ENCODE data around the gene SPINK4.

DNA sequence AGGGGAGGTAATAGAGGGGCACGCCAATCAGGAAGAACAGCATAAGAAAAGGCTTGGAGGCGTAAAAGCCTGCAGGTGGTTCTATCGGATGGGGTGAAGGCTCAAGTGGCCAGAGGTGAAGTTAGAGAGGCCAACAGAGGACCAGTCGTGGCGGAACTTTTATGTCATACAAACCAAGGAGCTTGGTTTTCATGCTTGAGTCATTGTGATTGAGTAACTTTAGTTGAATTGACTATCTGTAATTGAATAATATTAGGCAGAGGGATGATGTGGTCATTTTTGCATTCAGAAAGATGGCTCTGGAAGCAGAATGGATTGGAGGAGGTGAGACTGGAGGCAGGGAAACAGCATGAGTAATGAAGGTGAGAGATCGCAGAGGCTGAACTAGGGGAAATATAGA lies 7.2 kb upstream of the SPINK4 start:
- TF ChIP-seq EZH2 (IDR thresholded peaks at IDR 0.05) (no peak), EZH2phosphoT487 (IDR thresholded peaks at IDR 0.05) (no peak)
- TF ChIP-seq, protein P1, sequence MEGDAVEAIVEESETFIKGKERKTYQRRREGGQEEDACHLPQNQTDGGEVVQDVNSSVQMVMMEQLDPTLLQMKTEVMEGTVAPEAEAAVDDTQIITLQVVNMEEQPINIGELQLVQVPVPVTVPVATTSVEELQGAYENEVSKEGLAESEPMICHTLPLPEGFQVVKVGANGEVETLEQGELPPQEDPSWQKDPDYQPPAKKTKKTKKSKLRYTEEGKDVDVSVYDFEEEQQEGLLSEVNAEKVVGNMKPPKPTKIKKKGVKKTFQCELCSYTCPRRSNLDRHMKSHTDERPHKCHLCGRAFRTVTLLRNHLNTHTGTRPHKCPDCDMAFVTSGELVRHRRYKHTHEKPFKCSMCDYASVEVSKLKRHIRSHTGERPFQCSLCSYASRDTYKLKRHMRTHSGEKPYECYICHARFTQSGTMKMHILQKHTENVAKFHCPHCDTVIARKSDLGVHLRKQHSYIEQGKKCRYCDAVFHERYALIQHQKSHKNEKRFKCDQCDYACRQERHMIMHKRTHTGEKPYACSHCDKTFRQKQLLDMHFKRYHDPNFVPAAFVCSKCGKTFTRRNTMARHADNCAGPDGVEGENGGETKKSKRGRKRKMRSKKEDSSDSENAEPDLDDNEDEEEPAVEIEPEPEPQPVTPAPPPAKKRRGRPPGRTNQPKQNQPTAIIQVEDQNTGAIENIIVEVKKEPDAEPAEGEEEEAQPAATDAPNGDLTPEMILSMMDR (IDR thresholded peaks at IDR 0.05) = no peak
